ENCODE results near the gene LDLRAD4.
A peak's percentile ranks its signal among the peaks of the same experiment; 100 is the strongest.

The LDLRAD4 gene

DNA sequence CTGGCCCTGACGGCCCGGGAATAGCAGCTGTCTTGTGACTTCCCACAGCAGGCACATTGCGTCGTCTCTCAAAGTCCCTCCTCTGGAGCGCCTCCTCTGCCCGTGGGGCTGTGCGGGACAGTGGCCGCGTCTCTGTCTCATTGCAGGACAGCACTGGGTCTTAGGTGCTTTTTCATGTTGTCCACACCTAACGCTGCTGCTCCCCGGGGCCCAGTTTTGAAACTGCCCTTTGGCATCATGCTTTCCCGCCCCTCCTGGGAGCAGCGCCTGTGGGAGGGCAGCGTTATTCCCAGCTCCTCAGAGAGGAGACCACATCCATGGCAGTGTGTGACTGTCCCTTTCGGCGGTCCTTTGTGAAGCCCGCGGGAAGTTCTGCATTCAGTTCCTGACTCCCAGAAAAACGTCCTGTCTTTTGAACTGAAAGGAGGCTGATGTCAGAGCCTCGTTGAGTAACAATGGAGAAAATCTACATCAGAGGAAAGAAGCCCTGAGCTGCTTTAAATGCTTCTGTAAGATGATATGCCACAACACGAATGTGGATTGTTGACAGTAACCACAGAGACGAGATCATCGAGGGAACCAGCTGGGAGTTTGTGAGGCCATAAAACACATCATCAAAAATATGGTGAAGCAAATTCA, 281.8 kb downstream of the LDLRAD4 start:
- Histone ChIP-seq H3K4me1 (peaks cover 6% of the 10 kb centered on the region), H3K4me2 (ENCODE audit: low read length) (peak overlapping the region; percentile 85), H3K27me3 (ENCODE audit: control insufficient read depth, insufficient read depth, low read length) (no peaks in the 10 kb centered on the region), H2AFZ (peak overlapping the region; percentile 65), H3K36me3 (ENCODE audit: control insufficient read depth, insufficient read depth, low read length) (no peaks in the 10 kb centered on the region), H3K4me3 (ENCODE audit: low read depth, low read length) (peak overlapping the region; percentile 55), H3K79me2 (no peaks in the 10 kb centered on the region), H3K9ac (no peak overlapping the region), H3K9me3 (ENCODE audit: control insufficient read depth, low read length) (no peaks in the 10 kb centered on the region), H3K27ac (peak overlapping the region; percentile 41)
- TF ChIP-seq, protein P1, sequence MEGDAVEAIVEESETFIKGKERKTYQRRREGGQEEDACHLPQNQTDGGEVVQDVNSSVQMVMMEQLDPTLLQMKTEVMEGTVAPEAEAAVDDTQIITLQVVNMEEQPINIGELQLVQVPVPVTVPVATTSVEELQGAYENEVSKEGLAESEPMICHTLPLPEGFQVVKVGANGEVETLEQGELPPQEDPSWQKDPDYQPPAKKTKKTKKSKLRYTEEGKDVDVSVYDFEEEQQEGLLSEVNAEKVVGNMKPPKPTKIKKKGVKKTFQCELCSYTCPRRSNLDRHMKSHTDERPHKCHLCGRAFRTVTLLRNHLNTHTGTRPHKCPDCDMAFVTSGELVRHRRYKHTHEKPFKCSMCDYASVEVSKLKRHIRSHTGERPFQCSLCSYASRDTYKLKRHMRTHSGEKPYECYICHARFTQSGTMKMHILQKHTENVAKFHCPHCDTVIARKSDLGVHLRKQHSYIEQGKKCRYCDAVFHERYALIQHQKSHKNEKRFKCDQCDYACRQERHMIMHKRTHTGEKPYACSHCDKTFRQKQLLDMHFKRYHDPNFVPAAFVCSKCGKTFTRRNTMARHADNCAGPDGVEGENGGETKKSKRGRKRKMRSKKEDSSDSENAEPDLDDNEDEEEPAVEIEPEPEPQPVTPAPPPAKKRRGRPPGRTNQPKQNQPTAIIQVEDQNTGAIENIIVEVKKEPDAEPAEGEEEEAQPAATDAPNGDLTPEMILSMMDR (IDR thresholded peaks at IDR 0.05), result no peak

GRCh38 chr18:13500869-13501542, 282.4 kb downstream of the LDLRAD4 start:
- Histone ChIP-seq H3K36me3 (ENCODE audit: control insufficient read depth, insufficient read depth, low read length) (no peaks in the 10 kb centered on the region), H3K4me1 (peaks cover 6% of the 10 kb centered on the region), H3K4me3 (ENCODE audit: low read depth, low read length) (no peak overlapping the region), H3K9ac (no peak overlapping the region), H3K27me3 (ENCODE audit: control insufficient read depth, insufficient read depth, low read length) (no peaks in the 10 kb centered on the region), H3K9me3 (ENCODE audit: control insufficient read depth, low read length) (no peaks in the 10 kb centered on the region), H3K79me2 (no peaks in the 10 kb centered on the region), H3K27ac (no peak overlapping the region), H2AFZ (peak overlapping the region; percentile 9), H3K4me2 (ENCODE audit: low read length) (peak overlapping the region; percentile 85)
- TF ChIP-seq, protein P1 (IDR thresholded peaks at IDR 0.05), result no peak

- Histone ChIP-seq H3K36me3 (ENCODE audit: control insufficient read depth, insufficient read depth, low read length) (no peaks in the 10 kb centered on the region), H3K9ac (no peak overlapping the region), H2AFZ (peak overlapping the region; percentile 9), H3K4me2 (ENCODE audit: low read length) (peak overlapping the region; percentile 85), H3K27me3 (ENCODE audit: control insufficient read depth, insufficient read depth, low read length) (no peaks in the 10 kb centered on the region), H3K4me1 (peaks cover 6% of the 10 kb centered on the region), H3K4me3 (ENCODE audit: low read depth, low read length) (no peak overlapping the region), H3K27ac (no peak overlapping the region), H3K9me3 (ENCODE audit: control insufficient read depth, low read length) (no peaks in the 10 kb centered on the region), H3K79me2 (no peaks in the 10 kb centered on the region)
- TF ChIP-seq, protein P1 (IDR thresholded peaks at IDR 0.05), result no peak
These were observed 283.0 kb downstream of the LDLRAD4 start for GRCh38 chr18:13501543-13501887.

GRCh38 chr18:13501891-13502290, 283.3 kb downstream of the LDLRAD4 start:
- no peak overlapping the region for H3K27ac ChIP-seq

More at GRCh38 chr18:13501891-13502290, 283.3 kb downstream of the LDLRAD4 start:
- Histone ChIP-seq H3K79me2 (no peaks in the 10 kb centered on the region), H3K36me3 (ENCODE audit: control insufficient read depth, insufficient read depth, low read length) (no peaks in the 10 kb centered on the region), H3K9me3 (ENCODE audit: control insufficient read depth, low read length) (no peaks in the 10 kb centered on the region), H2AFZ (no peak overlapping the region), H3K4me3 (ENCODE audit: low read depth, low read length) (no peak overlapping the region), H3K4me1 (peaks cover 6% of the 10 kb centered on the region), H3K27me3 (ENCODE audit: control insufficient read depth, insufficient read depth, low read length) (no peaks in the 10 kb centered on the region), H3K4me2 (ENCODE audit: low read length) (peak overlapping the region; percentile 24), H3K9ac (no peak overlapping the region)
- TF ChIP-seq, protein P1 (IDR thresholded peaks at IDR 0.05), result no peak
